GM12878 (cell line): ENCODE measurements around the gene LGALS9. TPM values are rescaled to one million over a fixed set of nuclear protein-coding genes. Genes with fewer than 3 reads are reported as not detected.

Experiments
- ATAC-seq: fragments of 200-7000 bp; cut with Tn5 transposase; 3 replicates; pipeline ENCODE4 v1.9.1; 2020; ENCODE audit warnings: mild to moderate bottlenecking, moderate library complexity
- BruUV-seq: library from RNA; stranded (reverse); fragments of 400-500 nt; replicated peaks from 2 replicates; lab custom pipeline; 2021; lab: Mats Ljungman, UMichigan
- CTCF ChIA-PET: fragments of 300-600 bp; sonication (Branson Sonifier 250); formaldehyde crosslinking; extraction: SDS; loops from one replicate; lab custom pipeline; 2021; ENCODE audit warnings: inconsistent platforms; lab: Yijun Ruan, JAX
- POLR2A ChIA-PET: fragments of 350-600 bp; formaldehyde crosslinking; extraction: SDS; loops from one replicate; lab custom pipeline; 2021; ENCODE audit warnings: inconsistent platforms; lab: Charles Lee
- RAD21 ChIA-PET: fragments of 300-600 bp; sonication (Branson Sonifier 250); formaldehyde crosslinking; loops from one replicate; lab custom pipeline; 2023; ENCODE audit warnings: antibody characterized with exemption; ENCODE audit not compliant: unreplicated experiment; lab: Charles Lee
- SMC1A ChIA-PET: fragments of 300-600 bp; sonication (Branson Sonifier 250); formaldehyde crosslinking; loops from one replicate; lab custom pipeline; 2023; ENCODE audit not compliant: unreplicated experiment, uncharacterized antibody; lab: Charles Lee
- DNase-seq: peaks from one replicate; pipeline ENCODE4 v3.0.0-alpha.2; 2011; ENCODE audit warnings: low read depth, low spot score
- FAIRE-seq: peaks from 3 replicates; lab custom pipeline; 2011; peaks lifted over from hg19 to GRCh38; lab: Jason Lieb, UNC
- H2AFZ ChIP-seq: 2 replicates; pipeline ENCODE4 v1.6.0; 2011; ENCODE audit warnings: low read depth, low read length, control low read depth; ENCODE audit not compliant: control insufficient read depth
- H3K27ac ChIP-seq: 2 replicates; pipeline ENCODE4 v1.5.1; 2011; ENCODE audit warnings: control low read depth; ENCODE audit not compliant: control insufficient read depth, insufficient read depth
- H3K27me3 ChIP-seq, 2 experiments: replicated peaks in 1 of 2; 2 replicates each; pipeline versions ENCODE4 v1.6.0 to v1.6.1; 2011; ENCODE audit warnings: low read length in 1 of 2; ENCODE audit not compliant: control insufficient read depth in 2 of 2, insufficient read depth in 2 of 2
- H3K36me3 ChIP-seq, 2 experiments: 2 replicates each; pipeline ENCODE4 v1.5.1; 2011; ENCODE audit warnings: low read length in 1 of 2; ENCODE audit not compliant: control insufficient read depth in 2 of 2, insufficient read depth in 2 of 2
- H3K4me1 ChIP-seq: 2 replicates; pipeline ENCODE4 v1.6.1; 2011; ENCODE audit warnings: mild to moderate bottlenecking, low read length, moderate library complexity, mixed read lengths; ENCODE audit not compliant: control insufficient read depth, insufficient read depth
- H3K4me2 ChIP-seq: 2 replicates; pipeline ENCODE4 v1.6.0; 2011; ENCODE audit warnings: control low read depth; ENCODE audit not compliant: control insufficient read depth, insufficient read depth
- H3K4me3 ChIP-seq: fragments of 200-600 bp; sonication (generic); 2 replicates; pipeline ENCODE4 v1.5.1; 2016
- H3K79me2 ChIP-seq: 2 replicates; pipeline ENCODE4 v1.6.0; 2011; ENCODE audit warnings: low read length; ENCODE audit not compliant: control insufficient read depth, insufficient read depth
- H3K9ac ChIP-seq: 2 replicates; pipeline ENCODE4 v1.8.0; 2011; ENCODE audit warnings: low read length, control low read depth, mixed read lengths; ENCODE audit not compliant: control insufficient read depth, insufficient read depth
- H3K9me3 ChIP-seq: replicated peaks from 3 replicates; pipeline ENCODE4 v1.5.1; 2011; ENCODE audit warnings: mild to moderate bottlenecking, low read length; ENCODE audit not compliant: control insufficient read depth, insufficient read depth
- H4K20me1 ChIP-seq: 2 replicates; pipeline ENCODE4 v1.6.0; 2011; ENCODE audit not compliant: control insufficient read depth, insufficient read depth
- CHD1 ChIP-seq: IDR thresholded peaks from 2 replicates; pipeline ENCODE4 v1.6.1; 2012; ENCODE audit warnings: low read depth, low read length, improper control_type of control experiment
- MTA2 ChIP-seq: fragments of 450-650 bp; IDR thresholded peaks from 2 replicates; pipeline ENCODE4 v1.6.1; 2016; ENCODE audit warnings: low read depth, mild to moderate bottlenecking, moderate library complexity
- NFYB ChIP-seq: IDR thresholded peaks from 2 replicates; pipeline ENCODE4 v1.6.1; 2011; ENCODE audit warnings: low read depth, mild to moderate bottlenecking, low read length, improper control_type of control experiment, moderate library complexity; ENCODE audit not compliant: insufficient read depth
- RB1 ChIP-seq: fragments of 450-650 bp; formaldehyde crosslinking; IDR thresholded peaks from 2 replicates; pipeline ENCODE4 v1.6.1; 2017; ENCODE audit warnings: mild to moderate bottlenecking, borderline replicate concordance
- SMAD5 ChIP-seq: IDR thresholded peaks from 2 replicates; pipeline ENCODE4 v1.6.1; 2016; ENCODE audit warnings: antibody characterized with exemption, low read depth
- TCF3 ChIP-seq: IDR thresholded peaks from 2 replicates; pipeline ENCODE4 v1.6.1; 2012; ENCODE audit warnings: low read depth, mild to moderate bottlenecking, low read length, borderline replicate concordance; ENCODE audit not compliant: insufficient read depth
- WGBS: methylation state at CpG from one replicate; pipeline ENCODE4 v1.1.6; 2016; ENCODE audit warnings: low lambda C conversion rate; ENCODE audit not compliant: insufficient replicate concordance, insufficient coverage; ENCODE audit errors: missing lambda C conversion rate; 5-methylcytosine and 5-hydroxymethylcytosine counted together
- in situ Hi-C: fragments of 300-500 bp; cut with MboI; formaldehyde crosslinking; loops from 9 replicates; pipeline ENCODE4 v1.14.3; 2018; ENCODE audit warnings: mixed read lengths
- intact Hi-C: fragments of 100-400 bp; cut with micrococcal nuclease; formaldehyde crosslinking; loops from one replicate; pipeline ENCODE4 v1.14.2; 2022; ENCODE audit not compliant: unreplicated experiment
- polyA plus RNA-seq, 11 experiments: library from polyadenylated mRNA; depleted of rRNA in 4 of 11; unstranded in 6 of 11; stranded (reverse) in 5 of 11; fragments of >200 nt; fragmentation: Nextera tagmentation in 4 of 11; fragmentation: Illumina TruSeq in 1 of 11; extraction: Ambion mirVana in 4 of 11; extraction: Trizol in 1 of 11; gene quantifications; 1 replicate in 1 of 11; 2 replicates in 10 of 11; pipeline versions ENCODE4 v1.2.1 to v1.2.3, GENCODE V29; 2011 to 2016; ENCODE audit warnings: inconsistent platforms in 2 of 11, missing spikeins in 2 of 11, low read depth in 1 of 11
- total RNA-seq, 4 experiments: library from RNA; depleted of rRNA in 3 of 4; stranded (reverse); fragments of >200 nt in 3 of 4; fragmentation: Illumina TruSeq in 1 of 4; extraction: Trizol in 1 of 4; gene quantifications; 2 replicates each; pipeline versions ENCODE4 v1.2.1 to v1.2.3, GENCODE V29; 2013 to 2021
- TF ChIP-seq, protein P1 (sequence below): fragments of 450-650 bp; IDR thresholded peaks from 2 replicates; pipeline ENCODE4 v1.6.1; 2017; ENCODE audit warnings: mild to moderate bottlenecking
- TF ChIP-seq, protein P2 (sequence below): fragments of 450-650 bp; IDR thresholded peaks from 2 replicates; pipeline ENCODE4 v1.6.1; 2016; ENCODE audit warnings: mild to moderate bottlenecking, moderate library complexity, borderline replicate concordance
- TF ChIP-seq, protein P3 (sequence below): fragments of 450-650 bp; IDR thresholded peaks from 2 replicates; pipeline ENCODE4 v1.6.1; 2017; ENCODE audit warnings: mild to moderate bottlenecking, low read depth, inconsistent platforms; ENCODE audit not compliant: poor library complexity, severe bottlenecking

The LGALS9 gene
- total and polyA plus RNA-seq, 10 of the 15 experiments (the other 5 are each of a cell fraction or from before 2014, with no cell fraction given), result 22.5 to 294 (median 155) TPM

DNA sequence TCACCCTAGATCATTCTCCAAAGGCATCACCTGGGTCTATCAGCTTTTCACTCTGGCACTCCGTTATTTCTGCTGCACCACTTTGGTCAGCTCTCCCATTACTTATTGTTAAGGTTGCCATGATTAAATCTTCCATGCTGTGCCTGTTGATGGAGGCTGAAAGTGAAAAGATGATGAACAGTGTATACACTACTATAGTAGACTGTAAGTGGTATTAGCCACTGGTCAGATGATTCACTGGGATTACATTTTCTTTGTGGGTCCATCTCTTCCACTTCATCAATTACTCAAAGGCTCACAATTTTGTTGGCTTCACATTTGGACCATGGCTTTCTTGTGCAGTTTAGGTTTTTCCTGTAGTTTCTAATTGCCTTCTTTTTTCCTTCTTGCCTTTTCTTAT lies 15.9 kb upstream of the LGALS9 start (continued):
- TF ChIP-seq, protein P1, sequence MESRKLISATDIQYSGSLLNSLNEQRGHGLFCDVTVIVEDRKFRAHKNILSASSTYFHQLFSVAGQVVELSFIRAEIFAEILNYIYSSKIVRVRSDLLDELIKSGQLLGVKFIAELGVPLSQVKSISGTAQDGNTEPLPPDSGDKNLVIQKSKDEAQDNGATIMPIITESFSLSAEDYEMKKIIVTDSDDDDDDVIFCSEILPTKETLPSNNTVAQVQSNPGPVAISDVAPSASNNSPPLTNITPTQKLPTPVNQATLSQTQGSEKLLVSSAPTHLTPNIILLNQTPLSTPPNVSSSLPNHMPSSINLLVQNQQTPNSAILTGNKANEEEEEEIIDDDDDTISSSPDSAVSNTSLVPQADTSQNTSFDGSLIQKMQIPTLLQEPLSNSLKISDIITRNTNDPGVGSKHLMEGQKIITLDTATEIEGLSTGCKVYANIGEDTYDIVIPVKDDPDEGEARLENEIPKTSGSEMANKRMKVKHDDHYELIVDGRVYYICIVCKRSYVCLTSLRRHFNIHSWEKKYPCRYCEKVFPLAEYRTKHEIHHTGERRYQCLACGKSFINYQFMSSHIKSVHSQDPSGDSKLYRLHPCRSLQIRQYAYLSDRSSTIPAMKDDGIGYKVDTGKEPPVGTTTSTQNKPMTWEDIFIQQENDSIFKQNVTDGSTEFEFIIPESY, result no peak
- TF ChIP-seq SMAD5 (no peak), TCF3 (no peak)

DNA sequence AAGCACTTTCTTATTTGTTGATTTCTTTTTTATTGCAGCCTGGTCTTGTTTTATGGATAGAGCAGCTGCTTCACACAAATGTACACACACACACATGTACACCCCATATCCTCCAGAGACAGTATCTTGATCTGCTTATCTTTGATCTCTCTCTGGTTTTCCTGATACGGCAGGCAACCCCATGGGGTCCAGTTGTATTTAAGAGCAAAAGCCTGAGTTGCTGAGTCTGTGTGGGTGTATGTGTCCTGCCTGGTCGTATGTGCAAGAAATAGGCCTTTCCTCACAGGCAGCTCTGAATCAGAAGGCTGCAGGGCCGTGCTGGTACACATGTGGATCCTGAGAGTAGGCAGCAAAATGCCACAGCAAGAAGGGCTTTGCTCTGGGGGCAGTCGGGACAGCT lies 14.6 kb upstream of the LGALS9 start:
- intact Hi-C loops, result no loop called here
- no peak overlapping the region for H3K4me2 ChIP-seq
- ChIA-PET RAD21 (interaction anchor here (1.2 kb wide), 1 partner anchor 263 kb away, joined by 3 read pairs; no protein-coding TSS in a partner anchor), SMC1A (interaction anchor here (2.9 kb wide), 1 partner anchor 35 kb away, joined by 16 read pairs; no protein-coding TSS in a partner anchor), POLR2A (no interaction called here), CTCF (interaction anchor here (0.9 to 1.8 kb wide), 4 partner anchors 13 to 118 kb away, joined by 3 to 5 read pairs (median 4); no protein-coding TSS in a partner anchor)
- H3K4me1 ChIP-seq, result peaks cover 5% of the 10 kb centered on the region; the same call in 1 of the 2 replicates
- peaks cover 19 to 32% of the 10 kb centered on the region in 2 experiments for H3K36me3 ChIP-seq
- BruUV-seq, result no TSS peak
- H3K79me2 ChIP-seq, result no peaks in the 10 kb centered on the region
- no peak overlapping the region for H3K9ac ChIP-seq
- DNase-seq (no peak), FAIRE-seq (no peak), ATAC-seq (no peak)
- 52% methylated on average over 4 of the region's 4 CpGs for WGBS
- H3K27me3 ChIP-seq, result no peaks in the 10 kb centered on the region
- TF ChIP-seq, protein P2, sequence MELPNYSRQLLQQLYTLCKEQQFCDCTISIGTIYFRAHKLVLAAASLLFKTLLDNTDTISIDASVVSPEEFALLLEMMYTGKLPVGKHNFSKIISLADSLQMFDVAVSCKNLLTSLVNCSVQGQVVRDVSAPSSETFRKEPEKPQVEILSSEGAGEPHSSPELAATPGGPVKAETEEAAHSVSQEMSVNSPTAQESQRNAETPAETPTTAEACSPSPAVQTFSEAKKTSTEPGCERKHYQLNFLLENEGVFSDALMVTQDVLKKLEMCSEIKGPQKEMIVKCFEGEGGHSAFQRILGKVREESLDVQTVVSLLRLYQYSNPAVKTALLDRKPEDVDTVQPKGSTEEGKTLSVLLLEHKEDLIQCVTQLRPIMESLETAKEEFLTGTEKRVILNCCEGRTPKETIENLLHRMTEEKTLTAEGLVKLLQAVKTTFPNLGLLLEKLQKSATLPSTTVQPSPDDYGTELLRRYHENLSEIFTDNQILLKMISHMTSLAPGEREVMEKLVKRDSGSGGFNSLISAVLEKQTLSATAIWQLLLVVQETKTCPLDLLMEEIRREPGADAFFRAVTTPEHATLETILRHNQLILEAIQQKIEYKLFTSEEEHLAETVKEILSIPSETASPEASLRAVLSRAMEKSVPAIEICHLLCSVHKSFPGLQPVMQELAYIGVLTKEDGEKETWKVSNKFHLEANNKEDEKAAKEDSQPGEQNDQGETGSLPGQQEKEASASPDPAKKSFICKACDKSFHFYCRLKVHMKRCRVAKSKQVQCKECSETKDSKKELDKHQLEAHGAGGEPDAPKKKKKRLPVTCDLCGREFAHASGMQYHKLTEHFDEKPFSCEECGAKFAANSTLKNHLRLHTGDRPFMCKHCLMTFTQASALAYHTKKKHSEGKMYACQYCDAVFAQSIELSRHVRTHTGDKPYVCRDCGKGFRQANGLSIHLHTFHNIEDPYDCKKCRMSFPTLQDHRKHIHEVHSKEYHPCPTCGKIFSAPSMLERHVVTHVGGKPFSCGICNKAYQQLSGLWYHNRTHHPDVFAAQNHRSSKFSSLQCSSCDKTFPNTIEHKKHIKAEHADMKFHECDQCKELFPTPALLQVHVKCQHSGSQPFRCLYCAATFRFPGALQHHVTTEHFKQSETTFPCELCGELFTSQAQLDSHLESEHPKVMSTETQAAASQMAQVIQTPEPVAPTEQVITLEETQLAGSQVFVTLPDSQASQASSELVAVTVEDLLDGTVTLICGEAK, result no peak
- TF ChIP-seq TCF3, result no peak
- no peak for TF ChIP-seq NFYB
- TF ChIP-seq MTA2, result no peak
- TF ChIP-seq CHD1, result no peak
- TF ChIP-seq RB1, result no peak
- TF ChIP-seq, protein P3, sequence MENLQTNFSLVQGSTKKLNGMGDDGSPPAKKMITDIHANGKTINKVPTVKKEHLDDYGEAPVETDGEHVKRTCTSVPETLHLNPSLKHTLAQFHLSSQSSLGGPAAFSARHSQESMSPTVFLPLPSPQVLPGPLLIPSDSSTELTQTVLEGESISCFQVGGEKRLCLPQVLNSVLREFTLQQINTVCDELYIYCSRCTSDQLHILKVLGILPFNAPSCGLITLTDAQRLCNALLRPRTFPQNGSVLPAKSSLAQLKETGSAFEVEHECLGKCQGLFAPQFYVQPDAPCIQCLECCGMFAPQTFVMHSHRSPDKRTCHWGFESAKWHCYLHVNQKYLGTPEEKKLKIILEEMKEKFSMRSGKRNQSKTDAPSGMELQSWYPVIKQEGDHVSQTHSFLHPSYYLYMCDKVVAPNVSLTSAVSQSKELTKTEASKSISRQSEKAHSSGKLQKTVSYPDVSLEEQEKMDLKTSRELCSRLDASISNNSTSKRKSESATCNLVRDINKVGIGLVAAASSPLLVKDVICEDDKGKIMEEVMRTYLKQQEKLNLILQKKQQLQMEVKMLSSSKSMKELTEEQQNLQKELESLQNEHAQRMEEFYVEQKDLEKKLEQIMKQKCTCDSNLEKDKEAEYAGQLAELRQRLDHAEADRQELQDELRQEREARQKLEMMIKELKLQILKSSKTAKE, result no peak
- no peak overlapping the region for H3K4me3 ChIP-seq
- H2AFZ ChIP-seq, result no peak overlapping the region
- no peaks in the 10 kb centered on the region for H4K20me1 ChIP-seq
- in situ Hi-C loops, result no loop called here
- H3K27ac ChIP-seq, result peak overlapping the region; percentile 48
- H3K9me3 ChIP-seq, result no peaks in the 10 kb centered on the region
